ENCODE measurements around the gene FXN. TPM values are rescaled to one million over a fixed set of nuclear protein-coding genes. Genes with fewer than 3 reads are reported as not detected.
"Not testable (repeated sequence)": the region's sequence is repeated elsewhere in the genome, so short reads cannot be mapped to it uniquely, and the experiment has no call there.

FXN gene
- total RNA-seq, 2 experiments from 2014 or later, result 12.2 to 12.9 TPM

- Histone ChIP-seq H3K9me3 (ENCODE audit: control insufficient read depth in 1 of 2, insufficient read depth in 1 of 2, low read length in 2 of 2) (no peaks in the 10 kb centered on the region), H3K27me3 (ENCODE audit: control insufficient read depth in 1 of 2, insufficient read depth in 2 of 2, low read length in 2 of 2) (no peaks in the 10 kb centered on the region), H3K4me1 (ENCODE audit: insufficient read depth, low read length) (no peaks in the 10 kb centered on the region), H3K27ac (ENCODE audit: low read depth in 1 of 2, low read length in 2 of 2) (no peak overlapping the region), H3K4me3 (ENCODE audit: low read length) (no peak overlapping the region), H3K36me3 (ENCODE audit: insufficient read depth, low read length) (no peaks in the 10 kb centered on the region)
- ATAC-seq (ENCODE audit: poor library complexity) (no peak), DNase-seq (no peak)
- ChIA-PET CTCF (no interaction called here), POLR2A (no interaction called here)
- no peaks in the 10 kb centered on the region for H3K27me3 Mint-ChIP-seq
- H3K36me3 Mint-ChIP-seq (ENCODE audit: low read depth), result no peaks in the 10 kb centered on the region
- TF ChIP-seq CTCF (IDR thresholded peaks at IDR 0.05), result no peak
- intact Hi-C loops (cut with DNase I, micrococcal nuclease), result no loop called here
- no peaks in the 10 kb centered on the region for H3K4me1 Mint-ChIP-seq (ENCODE audit: low read depth)
- H3K27ac Mint-ChIP-seq, result no peak overlapping the region
- H3K4me3 Mint-ChIP-seq, result no peak overlapping the region
- no peaks in the 10 kb centered on the region for H3K9me3 Mint-ChIP-seq
Observed at GRCh38 chr9:69097923-69098593, 62.5 kb downstream of the FXN start.

GRCh38 chr9:69103348-69103996 lies 67.9 kb downstream of the FXN start:
- H3K4me1 ChIP-seq (ENCODE audit: insufficient read depth, low read length); H3K4me3 ChIP-seq (ENCODE audit: low read length); ATAC-seq (ENCODE audit: poor library complexity); CTCF ChIA-PET; H3K4me3 Mint-ChIP-seq; H3K4me1 Mint-ChIP-seq (ENCODE audit: low read depth); H3K9me3 Mint-ChIP-seq; intact Hi-C loops (cut with DNase I, micrococcal nuclease); H3K36me3 ChIP-seq (ENCODE audit: insufficient read depth, low read length); POLR2A ChIA-PET; H3K27me3 Mint-ChIP-seq; H3K27ac ChIP-seq (ENCODE audit: low read depth in 1 of 2, low read length in 2 of 2); DNase-seq; H3K9me3 ChIP-seq (ENCODE audit: control insufficient read depth in 1 of 2, insufficient read depth in 1 of 2, low read length in 2 of 2); H3K36me3 Mint-ChIP-seq (ENCODE audit: low read depth); H3K27ac Mint-ChIP-seq; H3K27me3 ChIP-seq (ENCODE audit: control insufficient read depth in 1 of 2, insufficient read depth in 2 of 2, low read length in 2 of 2): not testable (repeated sequence)

GRCh38 chr9:69104830-69105527 lies 69.4 kb downstream of the FXN start:
- no peak overlapping the region for H3K4me3 ChIP-seq (ENCODE audit: low read length)
- ChIA-PET CTCF (no interaction called here), POLR2A (no interaction called here)
- TF ChIP-seq CTCF (IDR thresholded peaks at IDR 0.05), result no peak
- H3K9me3 ChIP-seq (ENCODE audit: control insufficient read depth in 1 of 2, insufficient read depth in 1 of 2, low read length in 2 of 2), result no peaks in the 10 kb centered on the region
- H3K4me1 ChIP-seq (ENCODE audit: insufficient read depth, low read length), result no peaks in the 10 kb centered on the region
- Mint-ChIP-seq H3K4me1 (ENCODE audit: low read depth) (no peaks in the 10 kb centered on the region), H3K27ac (no peak overlapping the region), H3K27me3 (no peaks in the 10 kb centered on the region), H3K4me3 (no peak overlapping the region), H3K36me3 (ENCODE audit: low read depth) (no peaks in the 10 kb centered on the region), H3K9me3 (no peaks in the 10 kb centered on the region)
- intact Hi-C loops (cut with DNase I, micrococcal nuclease), result loop anchor here in 1 of 2 experiments (5.0 kb wide), 1 partner anchor 37 kb away; no protein-coding TSS in a partner anchor
- H3K27ac ChIP-seq (ENCODE audit: low read depth in 1 of 2, low read length in 2 of 2), result no peak overlapping the region
- DNase-seq (no peak), ATAC-seq (ENCODE audit: poor library complexity) (no peak)
- H3K27me3 ChIP-seq (ENCODE audit: control insufficient read depth in 1 of 2, insufficient read depth in 2 of 2, low read length in 2 of 2), result no peaks in the 10 kb centered on the region
- no peaks in the 10 kb centered on the region for H3K36me3 ChIP-seq (ENCODE audit: insufficient read depth, low read length)

All from CD4-positive, alpha-beta T cell (primary cell).